ENCODE measurements around the gene ZNF684.
"Not testable (repeated sequence)": the region's sequence is repeated elsewhere in the genome, so short reads cannot be mapped to it uniquely, and the experiment has no call there.

Gene ZNF684

DNA sequence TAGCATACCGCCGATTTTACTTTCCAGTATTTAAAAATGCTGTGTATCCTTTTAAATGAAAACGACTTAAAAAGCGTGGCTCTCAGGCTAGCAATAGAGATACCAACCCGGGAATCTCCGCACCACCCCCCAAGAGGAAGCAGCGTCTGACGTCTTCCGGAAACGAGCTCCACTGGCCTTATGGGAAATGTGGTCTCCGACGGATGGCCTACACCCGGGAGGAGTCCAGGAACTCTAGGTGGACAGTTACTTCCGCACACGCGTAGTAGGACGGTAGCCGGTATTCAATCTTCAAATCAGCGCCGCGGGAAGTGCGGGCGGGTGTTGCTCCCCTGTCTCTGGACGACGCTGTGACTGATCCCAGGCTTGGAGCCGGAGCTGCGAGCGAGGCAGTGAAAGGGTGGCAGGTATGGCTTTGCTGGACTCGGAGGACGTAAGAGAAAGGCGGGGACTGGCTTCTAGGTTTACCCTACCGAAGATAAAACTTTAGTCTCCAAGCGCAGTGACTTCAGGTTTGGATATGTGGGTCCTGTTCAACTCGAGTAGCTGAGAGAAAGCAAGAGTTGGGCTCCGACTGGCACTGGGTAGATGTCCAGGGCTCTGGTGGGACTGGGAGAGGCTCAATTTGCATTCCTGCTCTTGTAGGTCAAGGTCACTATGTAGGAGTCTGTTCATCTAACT, at the start of gene ZNF684:
ZNF684 (plus strand) TSS at position 257 of the 681 bp plus-strand sequence. CDS start 1,530 bp downstream, outside the sequence.
- peak; percentile 96 to 98 for ATAC-seq (replicated peaks)
- peak; percentile 87 for DNase-seq
- Mint-ChIP-seq H3K27me3 (peaks cover under 1 to 7% of the 10 kb centered on the region in 2 donors), H3K4me1 (peaks cover 17 to 20% of the 10 kb centered on the region in 2 donors), H3K36me3 (peaks cover 5 to 14% of the 10 kb centered on the region in 2 donors), H3K4me3 (peak within 1 kb of the TSS; percentile 92 to 99), H3K27ac (peak within 1 kb of the TSS; percentile 97), H3K9me3 (peaks cover 0 to 6% of the 10 kb centered on the region in 2 donors)

GRCh38 chr1:40495315-40495903, 36.0 kb upstream of the ZNF684 start:
- Mint-ChIP-seq H3K4me3 (no peak overlapping the region), H3K27me3 (no peaks in the 10 kb centered on the region), H3K4me1 (no peaks in the 10 kb centered on the region), H3K9me3 (peaks cover 30 to 51% of the 10 kb centered on the region in 2 donors), H3K36me3 (peaks cover 72 to 83% of the 10 kb centered on the region in 2 donors), H3K27ac (no peak overlapping the region)
- no peak for DNase-seq
- no peak for ATAC-seq (replicated peaks)

DNA sequence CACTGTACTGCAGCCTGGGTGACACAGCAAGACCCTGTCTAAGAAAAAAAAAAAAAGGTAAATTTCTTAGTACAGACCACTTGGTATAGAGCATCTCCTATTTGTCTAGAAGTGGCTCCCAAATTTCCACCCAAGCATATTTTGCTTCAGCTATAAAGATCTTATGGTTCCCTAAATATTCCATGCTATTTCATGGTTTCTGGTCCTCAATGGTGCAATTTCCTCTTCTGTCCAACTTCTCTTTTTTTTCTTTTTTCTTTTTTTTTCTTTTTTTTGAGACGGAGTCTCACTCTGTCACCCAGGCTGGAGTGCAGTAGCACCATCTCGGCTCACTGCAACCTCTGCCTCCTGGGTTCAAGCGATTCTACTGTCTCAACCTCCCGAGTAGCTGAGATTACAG, 28.8 kb upstream of the ZNF684 start:
- ATAC-seq (replicated peaks); DNase-seq; H3K27ac Mint-ChIP-seq; H3K4me3 Mint-ChIP-seq; H3K27me3 Mint-ChIP-seq; H3K4me1 Mint-ChIP-seq: not testable (repeated sequence)
- peaks cover 30 to 40% of the 10 kb centered on the region in 2 donors for H3K9me3 Mint-ChIP-seq
- H3K36me3 Mint-ChIP-seq = peaks cover 58 to 74% of the 10 kb centered on the region in 2 donors

- Mint-ChIP-seq H3K4me3 (peak overlapping the region; percentile 88 to 94), H3K4me1 (peaks cover 9 to 11% of the 10 kb centered on the region in 2 donors), H3K27me3 (no peaks in the 10 kb centered on the region), H3K9me3 (peaks cover 20 to 24% of the 10 kb centered on the region in 2 donors), H3K36me3 (peaks cover 41 to 55% of the 10 kb centered on the region in 2 donors), H3K27ac (peak overlapping the region; percentile 96)
- DNase-seq = no peak
- no peak for ATAC-seq (replicated peaks)
Measured at GRCh38 chr1:40507973-40508372, 23.5 kb upstream of the ZNF684 start.

- ATAC-seq (replicated peaks) (peak; percentile 98 to 99), DNase-seq (peak; percentile 86)
- Mint-ChIP-seq H3K27ac (peak within 1 kb of the TSS; percentile 96), H3K27me3 (no peaks in the 10 kb centered on the region), H3K4me1 (peaks cover 9 to 11% of the 10 kb centered on the region in 2 donors), H3K4me3 (peak within 1 kb of the TSS; percentile 88 to 94), H3K9me3 (peaks cover 20 to 21% of the 10 kb centered on the region in 2 donors), H3K36me3 (peaks cover 39 to 50% of the 10 kb centered on the region in 2 donors)
Measured at GRCh38 chr1:40508375-40509341, 22.8 kb upstream of the ZNF684 start, which contains the start of gene EXO5. Gene EXO5, plus strand, starts transcription at chr1:40508767. Its CDS starts 5,778 bp downstream, at chr1:40514545.

GRCh38 chr1:40519517-40519916, 11.9 kb upstream of the ZNF684 start:
- peaks cover 12 to 19% of the 10 kb centered on the region in 2 donors for H3K9me3 Mint-ChIP-seq
- H3K4me1 Mint-ChIP-seq = no peaks in the 10 kb centered on the region

DNA sequence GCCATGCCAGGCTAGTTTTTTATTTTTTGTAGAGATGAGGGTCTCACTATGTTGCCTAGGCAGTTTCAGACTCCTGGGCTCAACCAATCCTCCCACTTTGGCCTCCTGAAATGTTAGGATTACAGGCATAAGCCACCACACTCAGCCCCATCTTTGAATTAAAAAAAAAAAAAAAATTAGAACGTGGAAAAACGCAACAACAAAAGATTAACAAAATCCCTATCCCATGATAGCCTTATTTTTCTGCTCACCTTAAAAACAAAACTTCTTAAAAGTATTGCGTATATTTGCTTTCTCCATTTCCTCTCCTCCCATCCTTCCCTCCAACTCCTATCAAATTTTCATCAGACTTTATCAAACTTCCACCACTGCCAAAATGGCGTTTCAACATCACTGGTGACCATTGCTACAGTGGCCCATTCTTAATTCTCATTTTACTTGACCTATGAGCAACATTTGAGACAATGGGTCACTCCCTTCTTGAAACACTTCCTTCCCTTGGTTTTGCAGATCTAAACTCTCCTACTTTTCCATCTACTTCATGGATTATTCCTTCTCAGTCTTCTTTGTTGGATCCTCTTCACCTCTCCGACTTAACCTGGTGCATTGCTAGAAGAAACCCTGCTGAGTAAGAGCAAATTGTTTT, 579 bp upstream of the ZNF684 start:
- ATAC-seq (replicated peaks) (peak; percentile 31 to 35), DNase-seq (no peak)
- Mint-ChIP-seq H3K27me3 (peaks cover 7 to 11% of the 10 kb centered on the region in 2 donors), H3K4me1 (peaks cover 17 to 20% of the 10 kb centered on the region in 2 donors), H3K4me3 (peak overlapping the region; percentile 92 to 99), H3K9me3 (peaks cover 2 to 10% of the 10 kb centered on the region in 2 donors), H3K27ac (peak overlapping the region; percentile 97), H3K36me3 (peaks cover 5 to 17% of the 10 kb centered on the region in 2 donors)

More at GRCh38 chr1:40519517-40519916, 11.9 kb upstream of the ZNF684 start:
- no peak for ATAC-seq (replicated peaks)
- peaks cover 7 to 8% of the 10 kb centered on the region in 2 donors for H3K27me3 Mint-ChIP-seq
- DNase-seq = no peak
- H3K27ac Mint-ChIP-seq = no peak overlapping the region
- peaks cover 36 to 50% of the 10 kb centered on the region in 2 donors for H3K36me3 Mint-ChIP-seq
- no peak overlapping the region for H3K4me3 Mint-ChIP-seq

- Mint-ChIP-seq H3K4me3 (peak overlapping the region; percentile 92 to 99), H3K9me3 (peaks cover 0 to 6% of the 10 kb centered on the region in 2 donors), H3K27me3 (peaks cover 0 to 7% of the 10 kb centered on the region in 2 donors), H3K4me1 (peaks cover 17 to 20% of the 10 kb centered on the region in 2 donors), H3K36me3 (peaks cover 5 to 14% of the 10 kb centered on the region in 2 donors), H3K27ac (peak overlapping the region; percentile 97)
- DNase-seq (no peak), ATAC-seq (replicated peaks) (no peak)
Measured at GRCh38 chr1:40532062-40532389, 589 bp downstream of the ZNF684 start.

DNA sequence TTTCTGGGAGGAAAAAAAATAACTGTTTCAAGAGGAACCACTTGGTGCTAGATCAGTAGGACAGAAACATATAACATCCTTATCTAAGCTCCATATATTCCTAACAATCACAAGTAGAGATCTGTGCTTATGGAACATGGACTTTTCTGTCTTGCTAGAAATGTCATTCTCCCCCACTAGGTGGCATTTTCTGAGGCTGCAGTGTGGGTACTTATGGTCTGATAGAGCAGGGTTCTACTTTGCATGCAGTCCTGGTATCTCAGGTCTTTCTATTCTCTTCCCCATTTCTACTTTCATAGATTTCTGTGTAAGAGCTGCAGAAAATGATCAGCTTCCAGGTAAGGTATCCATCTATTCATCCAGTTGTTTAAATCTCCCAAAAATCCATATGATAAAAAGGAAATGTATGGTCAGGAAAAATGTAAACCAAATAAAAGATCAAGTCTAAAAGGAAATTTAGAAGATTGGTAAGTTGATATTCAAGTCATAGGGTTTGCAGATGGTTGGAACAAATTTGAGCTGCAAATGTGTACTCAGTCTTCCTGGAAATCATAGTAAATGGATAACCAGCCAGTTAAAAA, 1.5 kb downstream of the ZNF684 start:
- H3K4me3 Mint-ChIP-seq = peak overlapping the region; percentile 21 to 92
- H3K27ac Mint-ChIP-seq = no peak overlapping the region
- H3K27me3 Mint-ChIP-seq = no peaks in the 10 kb centered on the region
- ATAC-seq (replicated peaks) (peak; percentile 57 to 58), DNase-seq (peak; percentile 18)
- peaks cover 0 to 6% of the 10 kb centered on the region in 2 donors for H3K9me3 Mint-ChIP-seq
- H3K4me1 Mint-ChIP-seq = peaks cover 17 to 20% of the 10 kb centered on the region in 2 donors
- H3K36me3 Mint-ChIP-seq = peaks cover 8 to 18% of the 10 kb centered on the region in 2 donors

DNA sequence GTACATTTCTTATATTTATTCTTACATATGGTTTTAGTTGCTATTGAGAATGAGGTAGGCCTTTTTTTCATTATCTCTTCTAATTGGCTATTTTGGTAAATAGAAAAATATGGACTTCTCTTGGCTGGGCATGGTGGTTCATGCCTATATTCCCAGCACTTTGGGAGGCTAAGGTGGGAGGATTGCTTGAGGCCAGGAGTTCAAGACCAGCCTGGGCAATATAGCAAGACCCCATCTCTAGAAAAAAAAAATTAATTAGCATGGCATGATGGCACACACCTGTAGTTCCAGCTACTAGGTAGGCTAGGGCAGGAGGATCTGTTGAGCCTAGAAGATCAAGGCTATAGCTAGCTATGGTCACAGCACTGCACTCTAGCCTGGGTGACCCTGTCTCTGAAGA, 3.2 kb downstream of the ZNF684 start:
- ATAC-seq (replicated peaks) = no peak
- H3K9me3 Mint-ChIP-seq = peaks cover 0 to 6% of the 10 kb centered on the region in 2 donors
- H3K4me1 Mint-ChIP-seq = peaks cover 17 to 20% of the 10 kb centered on the region in 2 donors
- H3K36me3 Mint-ChIP-seq = peaks cover 8 to 25% of the 10 kb centered on the region in 2 donors
- no peak overlapping the region for H3K4me3 Mint-ChIP-seq
- no peak for DNase-seq
- no peak overlapping the region for H3K27ac Mint-ChIP-seq
- no peaks in the 10 kb centered on the region for H3K27me3 Mint-ChIP-seq

DNA sequence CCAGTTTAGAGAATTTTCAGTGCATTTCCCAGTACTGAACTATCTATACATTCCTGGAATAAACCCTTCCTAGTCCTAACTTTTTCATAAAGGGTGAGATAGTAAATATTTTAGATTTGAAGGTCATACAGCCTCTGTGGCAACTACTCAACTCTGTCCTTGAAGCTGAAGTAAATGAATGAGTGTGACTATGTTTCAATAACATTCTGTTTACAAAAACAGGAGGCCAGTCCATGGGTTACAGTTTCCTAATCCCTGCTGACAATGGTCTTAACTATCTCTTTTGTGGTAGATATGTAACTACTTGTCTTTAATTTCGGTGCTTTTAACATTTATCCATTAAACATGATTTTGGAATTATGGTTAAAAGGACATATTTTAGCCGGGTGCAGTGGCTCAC, 4.3 kb downstream of the ZNF684 start:
- Mint-ChIP-seq H3K27me3 (no peaks in the 10 kb centered on the region), H3K36me3 (peaks cover 7 to 28% of the 10 kb centered on the region in 2 donors), H3K4me1 (peaks cover 15% of the 10 kb centered on the region in 2 donors), H3K27ac (no peak overlapping the region), H3K9me3 (peaks cover 0 to 5% of the 10 kb centered on the region in 2 donors), H3K4me3 (no peak overlapping the region)
- ATAC-seq (replicated peaks) (no peak), DNase-seq (no peak)

- no peaks in the 10 kb centered on the region for H3K27me3 Mint-ChIP-seq
Measured at GRCh38 chr1:40539338-40539737, 7.9 kb downstream of the ZNF684 start.

DNA sequence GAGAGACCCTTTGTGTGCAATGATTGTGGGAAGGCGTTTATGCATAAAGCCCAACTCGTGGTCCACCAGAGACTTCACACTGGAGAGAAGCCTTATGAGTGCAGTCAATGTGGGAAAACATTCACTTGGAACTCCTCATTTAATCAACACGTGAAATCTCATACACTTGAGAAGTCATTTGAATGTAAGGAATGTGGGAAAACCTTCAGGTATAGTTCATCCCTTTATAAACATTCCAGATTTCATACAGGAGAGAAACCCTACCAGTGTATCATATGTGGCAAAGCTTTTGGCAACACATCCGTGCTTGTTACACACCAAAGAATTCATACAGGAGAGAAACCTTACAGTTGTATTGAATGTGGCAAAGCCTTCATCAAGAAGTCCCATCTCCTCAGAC, 15.5 kb downstream of the ZNF684 start:
- peaks cover 49 to 54% of the 10 kb centered on the region in 2 donors for H3K36me3 Mint-ChIP-seq
- peaks cover 7 to 19% of the 10 kb centered on the region in 2 donors for H3K9me3 Mint-ChIP-seq
- no peak overlapping the region for H3K27ac Mint-ChIP-seq
- ATAC-seq (replicated peaks) = no peak
- H3K4me1 Mint-ChIP-seq = no peaks in the 10 kb centered on the region
- H3K4me3 Mint-ChIP-seq = no peak overlapping the region
- H3K27me3 Mint-ChIP-seq = no peaks in the 10 kb centered on the region
- DNase-seq = no peak

More at GRCh38 chr1:40539338-40539737, 7.9 kb downstream of the ZNF684 start:
- H3K4me3 Mint-ChIP-seq = no peak overlapping the region
- no peak overlapping the region for H3K27ac Mint-ChIP-seq
- DNase-seq = no peak
- no peaks in the 10 kb centered on the region for H3K9me3 Mint-ChIP-seq
- no peak for ATAC-seq (replicated peaks)
- H3K36me3 Mint-ChIP-seq = peaks cover 28 to 48% of the 10 kb centered on the region in 2 donors
- no peaks in the 10 kb centered on the region for H3K4me1 Mint-ChIP-seq
